HAP-1 (cell line): ENCODE results near the gene CD248.

Source experiments
- DNase-seq, 2 experiments: peaks; one replicate each; pipeline ENCODE4 v3.0.0-alpha.2; 2016 to 2020; ENCODE audit warnings: low spot score in 2 of 2
- H3K27me3 ChIP-seq: fragments of 250-450 bp; sonication (Bioruptor Pico); 2 replicates; pipeline ENCODE4 v1.5.1; 2020; ENCODE audit warnings: low read depth, mild to moderate bottlenecking, moderate library complexity
- H3K36me3 ChIP-seq: fragments of 250-450 bp; sonication (Bioruptor Pico); replicated peaks from 2 replicates; pipeline ENCODE4 v1.5.1; 2020; ENCODE audit warnings: mild to moderate bottlenecking
- H3K4me1 ChIP-seq: fragments of 250-450 bp; sonication (Bioruptor Pico); 2 replicates; pipeline ENCODE4 v1.5.1; 2020; ENCODE audit warnings: mild to moderate bottlenecking
- H3K4me3 ChIP-seq: fragments of 250-450 bp; sonication (Bioruptor Pico); 2 replicates; pipeline ENCODE4 v1.5.1; 2020; ENCODE audit warnings: mild to moderate bottlenecking, moderate library complexity
- H3K9me3 ChIP-seq: fragments of 250-450 bp; sonication (Bioruptor Pico); 2 replicates; pipeline ENCODE4 v1.5.1; 2020; ENCODE audit warnings: mild to moderate bottlenecking, moderate library complexity
- in situ Hi-C: fragments of 300-500 bp; cut with MboI; formaldehyde crosslinking; loops from 3 replicates; pipeline ENCODE4 v1.14.3; 2020; ENCODE audit warnings: low sequenced_read_pairs, inconsistent platforms, mixed read lengths

The CD248 gene

DNA sequence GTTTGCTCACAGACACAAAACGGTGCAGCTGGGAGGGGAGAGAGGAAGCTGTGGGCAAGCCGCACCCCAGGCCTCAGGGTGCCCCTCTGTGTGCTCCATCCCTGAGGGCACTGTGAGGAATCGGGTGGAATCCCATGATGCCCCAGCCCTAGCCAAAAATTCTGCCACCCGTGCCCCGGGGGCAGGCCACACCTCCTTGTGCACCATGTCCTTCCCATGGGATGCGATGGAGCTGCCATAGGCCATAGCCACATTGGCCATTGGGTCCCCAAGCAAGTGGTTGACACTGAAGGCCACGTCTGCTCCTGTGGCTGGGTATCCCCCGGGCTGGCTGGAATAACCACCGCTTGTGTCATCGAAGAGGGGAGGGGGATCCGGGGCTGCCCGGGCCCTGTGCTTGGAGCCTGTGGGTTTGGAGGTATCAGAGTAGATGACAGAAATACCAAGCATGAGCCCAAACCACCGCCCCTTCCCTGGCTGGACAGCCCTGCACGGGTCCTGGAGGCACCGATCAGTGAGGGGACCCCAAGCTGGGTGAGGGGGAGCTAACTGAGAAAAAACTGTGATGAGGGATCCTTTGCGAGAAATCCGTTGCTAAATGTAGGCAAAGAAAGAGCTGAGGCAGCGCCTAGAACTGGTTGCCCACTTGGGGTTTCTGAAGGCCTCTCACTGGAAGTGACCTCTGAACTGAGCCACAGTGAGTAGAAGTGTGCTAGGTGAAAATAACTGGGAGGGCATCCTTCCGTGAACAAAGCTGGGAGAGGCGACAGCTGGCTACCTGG lies 28.8 kb downstream of the CD248 start:
- no peak for DNase-seq
- H3K36me3 ChIP-seq: peaks cover 11% of the 10 kb centered on the region
- peaks cover 21% of the 10 kb centered on the region for H3K27me3 ChIP-seq
- peak overlapping the region; percentile 71 for H3K4me3 ChIP-seq
- no peaks in the 10 kb centered on the region for H3K9me3 ChIP-seq
- H3K4me1 ChIP-seq: peaks cover 9% of the 10 kb centered on the region
- in situ Hi-C loops: no loop called here

- H3K9me3 ChIP-seq: no peaks in the 10 kb centered on the region
- H3K36me3 ChIP-seq: peaks cover 15% of the 10 kb centered on the region
- H3K4me1 ChIP-seq: peaks cover 9% of the 10 kb centered on the region
- peaks cover 14% of the 10 kb centered on the region for H3K27me3 ChIP-seq
- in situ Hi-C loops: no loop called here
- no peak overlapping the region; the same call in 1 of the 2 replicates for H3K4me3 ChIP-seq
- no peak for DNase-seq
These were observed 29.5 kb downstream of the CD248 start for GRCh38 chr11:66287211-66287888.

GRCh38 chr11:66286699-66287098 lies 30.1 kb downstream of the CD248 start:
- no peak for DNase-seq
- Histone ChIP-seq H3K36me3 (peaks cover 15% of the 10 kb centered on the region), H3K4me3 (no peak overlapping the region), H3K4me1 (peaks cover 9% of the 10 kb centered on the region), H3K27me3 (peaks cover 9% of the 10 kb centered on the region; the same call in 1 of the 2 replicates), H3K9me3 (no peaks in the 10 kb centered on the region)
- in situ Hi-C loops: no loop called here

- H3K4me1 ChIP-seq: peaks cover 9% of the 10 kb centered on the region
- no peak for DNase-seq
These were observed 31.4 kb downstream of the CD248 start for GRCh38 chr11:66285250-66285947.

DNA sequence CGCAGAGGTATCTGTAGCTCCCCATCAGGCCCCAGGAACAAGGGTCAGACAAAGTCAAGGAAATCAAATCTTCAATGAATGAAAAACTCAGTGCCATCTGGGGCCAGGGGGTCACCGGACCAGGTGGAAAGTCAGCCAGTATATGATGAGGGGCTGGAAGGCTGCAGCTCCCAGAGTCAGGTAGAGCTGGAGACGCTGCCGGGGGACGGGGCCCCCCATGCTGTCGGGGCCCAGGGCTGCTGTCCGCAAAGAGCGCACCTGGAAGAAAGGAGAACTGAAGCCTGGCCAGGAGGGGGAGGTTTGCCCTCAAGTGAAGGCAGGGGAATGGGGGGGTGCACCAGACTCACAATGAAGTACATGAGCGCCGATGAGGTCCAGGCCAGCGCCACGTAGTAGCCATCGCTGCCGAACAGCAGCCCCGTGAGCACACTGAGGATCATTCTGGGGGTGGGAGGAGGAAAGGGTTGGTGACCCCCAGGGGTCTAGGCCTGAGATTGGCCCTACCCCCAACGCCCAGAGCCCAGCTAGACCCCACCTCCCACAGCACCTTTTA lies 32.2 kb downstream of the CD248 start:
- H3K4me3 ChIP-seq: no peak overlapping the region

More at GRCh38 chr11:66285250-66285947, 31.4 kb downstream of the CD248 start:
- Histone ChIP-seq H3K27me3 (no peaks in the 10 kb centered on the region; the same call in 1 of the 2 replicates), H3K36me3 (peaks cover 15% of the 10 kb centered on the region), H3K4me3 (no peak overlapping the region), H3K9me3 (no peaks in the 10 kb centered on the region)
- in situ Hi-C loops: no loop called here

DNA sequence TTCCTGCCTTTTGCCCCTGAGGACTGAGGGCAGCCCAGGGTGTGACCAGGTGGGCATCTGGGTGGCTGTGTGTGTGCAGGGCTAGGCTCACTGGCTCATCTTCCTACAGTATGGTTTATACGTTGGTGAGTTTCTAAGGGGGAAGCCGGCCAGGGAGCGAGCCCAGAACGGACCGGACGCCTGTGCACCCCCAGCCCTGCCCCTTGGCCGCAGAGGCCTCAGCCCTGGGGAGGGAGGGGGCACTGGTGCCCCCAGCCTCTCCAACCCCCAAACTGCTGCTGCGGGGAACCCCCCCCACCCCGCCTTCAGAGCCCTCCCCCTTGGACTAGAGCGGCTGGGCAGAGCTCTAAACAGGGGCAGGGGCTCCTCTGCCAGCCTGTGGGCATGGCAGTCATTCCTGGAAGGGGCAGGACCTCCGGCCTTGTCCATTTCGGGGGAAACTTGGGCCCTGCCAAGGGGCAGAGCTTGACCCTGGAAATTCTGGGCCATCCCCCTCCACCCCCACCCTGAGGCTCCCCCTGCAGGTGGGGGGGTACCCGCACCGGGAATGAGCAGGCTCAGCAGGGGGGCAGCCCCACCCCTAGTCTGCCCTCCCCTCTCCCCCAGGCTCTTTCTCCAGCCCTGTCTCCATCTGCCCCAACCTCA lies 33.3 kb downstream of the CD248 start:
- H3K9me3 ChIP-seq: no peaks in the 10 kb centered on the region
- peaks cover 4% of the 10 kb centered on the region for H3K4me1 ChIP-seq
- DNase-seq: no peak
- in situ Hi-C loops: no loop called here
- peaks cover 12% of the 10 kb centered on the region for H3K36me3 ChIP-seq
- H3K27me3 ChIP-seq: no peaks in the 10 kb centered on the region
- no peak overlapping the region for H3K4me3 ChIP-seq

More for the DNA sequence above, 32.2 kb downstream of the CD248 start:
- DNase-seq: no peak
- Histone ChIP-seq H3K9me3 (no peaks in the 10 kb centered on the region), H3K36me3 (peaks cover 15% of the 10 kb centered on the region), H3K27me3 (no peaks in the 10 kb centered on the region), H3K4me1 (peaks cover 4% of the 10 kb centered on the region)
- in situ Hi-C loops: no loop called here

- peak; percentile 91 to 100 for DNase-seq
- in situ Hi-C loops: no loop called here
- no peaks in the 10 kb centered on the region for H3K27me3 ChIP-seq
- no peak overlapping the region for H3K4me3 ChIP-seq
- H3K4me1 ChIP-seq: no peaks in the 10 kb centered on the region; the same call in none of the 2 replicates
- H3K36me3 ChIP-seq: peaks cover 12% of the 10 kb centered on the region
- H3K9me3 ChIP-seq: no peaks in the 10 kb centered on the region
These were observed 34.1 kb downstream of the CD248 start for GRCh38 chr11:66282468-66283455.

DNA sequence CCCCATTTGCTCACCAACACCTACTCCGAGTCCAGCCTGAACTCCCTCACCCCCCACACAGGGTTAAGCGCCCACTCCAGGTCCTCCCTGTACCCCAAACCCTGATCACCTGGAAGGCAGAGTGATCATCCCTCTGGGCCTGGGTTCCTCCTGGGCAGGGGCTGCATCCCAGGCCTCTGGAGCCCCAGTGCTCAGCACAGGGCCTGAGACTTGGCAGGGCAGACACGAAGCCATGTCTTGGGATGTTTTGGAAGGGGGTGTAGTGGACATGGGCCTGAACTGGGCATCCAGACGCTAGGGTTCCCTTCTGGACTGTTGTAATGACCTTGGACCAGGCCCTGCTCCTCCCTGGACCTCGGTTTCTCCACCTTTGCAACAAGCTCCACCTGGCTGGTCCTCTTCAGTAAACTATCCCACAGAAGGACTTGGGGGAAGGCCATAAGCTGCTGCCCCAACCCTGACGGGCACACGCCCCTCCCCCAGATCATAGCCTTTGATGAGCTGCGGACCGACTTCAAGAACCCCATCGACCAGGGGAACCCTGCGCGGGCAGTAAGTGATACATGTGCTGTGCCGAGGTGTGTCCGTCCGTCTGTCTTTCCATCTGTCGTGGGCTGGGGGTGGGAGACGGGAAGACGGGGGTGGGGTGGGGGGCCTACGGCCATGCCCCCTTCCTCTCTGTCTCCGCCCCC lies 34.9 kb downstream of the CD248 start:
- Histone ChIP-seq H3K9me3 (no peaks in the 10 kb centered on the region), H3K4me1 (no peaks in the 10 kb centered on the region; the same call in 1 of the 2 replicates), H3K36me3 (peaks cover 12% of the 10 kb centered on the region), H3K4me3 (no peak overlapping the region), H3K27me3 (no peaks in the 10 kb centered on the region)
- no peak for DNase-seq
- in situ Hi-C loops: no loop called here

DNA sequence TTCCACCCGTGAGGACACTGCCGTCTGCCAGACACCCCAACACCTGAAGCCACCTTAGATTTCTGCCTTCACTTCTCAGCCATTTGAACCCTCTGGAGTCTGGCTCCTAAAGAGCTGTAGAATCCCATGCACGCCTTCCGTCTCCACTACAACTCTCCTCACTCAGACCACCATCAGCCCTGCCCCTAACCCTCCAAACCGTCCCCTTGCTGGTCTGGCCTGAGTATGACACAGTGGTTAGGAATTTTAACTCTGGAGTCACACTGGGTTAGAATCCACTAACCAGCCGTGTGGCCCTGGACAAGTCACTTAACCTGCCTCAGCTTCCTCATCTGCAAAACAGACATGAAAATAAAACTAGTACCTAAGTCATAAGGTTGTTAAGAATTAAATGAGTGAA lies 35.8 kb downstream of the CD248 start:
- H3K36me3 ChIP-seq: peaks cover 8% of the 10 kb centered on the region
- in situ Hi-C loops: no loop called here
- no peaks in the 10 kb centered on the region for H3K9me3 ChIP-seq
- H3K4me1 ChIP-seq: no peaks in the 10 kb centered on the region; the same call in 1 of the 2 replicates
- H3K27me3 ChIP-seq: no peaks in the 10 kb centered on the region
- no peak overlapping the region for H3K4me3 ChIP-seq
- no peak for DNase-seq

GRCh38 chr11:66280428-66280827 lies 36.4 kb downstream of the CD248 start:
- H3K9me3 ChIP-seq: no peaks in the 10 kb centered on the region
- H3K36me3 ChIP-seq: peaks cover 8% of the 10 kb centered on the region
- DNase-seq: no peak
- H3K4me1 ChIP-seq: no peaks in the 10 kb centered on the region; the same call in 1 of the 2 replicates
- in situ Hi-C loops: no loop called here
- H3K4me3 ChIP-seq: no peak overlapping the region
- no peaks in the 10 kb centered on the region for H3K27me3 ChIP-seq

DNA sequence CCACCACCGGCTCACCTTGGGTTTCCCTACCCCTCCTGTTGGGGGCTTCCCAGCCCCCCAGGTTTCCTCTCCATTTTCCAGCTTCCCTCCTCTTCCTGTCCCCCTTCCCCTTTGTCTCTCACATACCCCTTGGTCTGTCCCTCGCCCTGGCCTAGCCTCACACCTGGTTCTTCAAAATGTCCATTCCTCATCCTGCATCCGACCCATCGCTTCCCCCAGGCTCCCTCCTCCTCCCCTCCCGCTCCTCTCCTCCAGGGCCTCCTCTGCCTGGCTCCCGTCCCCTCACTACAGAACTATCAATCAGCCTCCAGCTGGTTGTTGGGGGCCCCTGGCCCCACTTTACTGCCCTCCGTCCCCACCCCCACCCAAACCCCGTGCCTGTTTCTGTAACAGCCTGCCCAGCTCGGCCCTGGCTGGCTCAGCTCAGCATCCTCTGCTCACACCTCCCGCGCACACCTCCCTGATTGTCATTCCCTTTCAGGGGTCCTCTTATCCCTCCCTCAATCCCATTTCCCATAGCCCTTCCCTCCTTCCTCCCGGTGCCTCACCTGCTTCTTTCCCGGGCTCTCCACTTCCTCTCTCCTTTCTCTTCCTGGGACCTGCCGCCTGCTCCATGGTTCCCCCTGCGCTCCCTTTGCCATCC lies 37.6 kb downstream of the CD248 start:
- Histone ChIP-seq H3K9me3 (no peaks in the 10 kb centered on the region), H3K4me1 (no peaks in the 10 kb centered on the region; the same call in 1 of the 2 replicates), H3K4me3 (peak overlapping the region; percentile 28), H3K27me3 (no peaks in the 10 kb centered on the region), H3K36me3 (peaks cover 5% of the 10 kb centered on the region)
- no peak for DNase-seq
- in situ Hi-C loops: no loop called here
